GM23248 (cell line): Measurements from ENCODE around the gene KDM1A. TPM values are rescaled to one million over a fixed set of nuclear protein-coding genes. Genes with fewer than 3 reads are reported as not detected.

Experiments
- DNase-seq: peaks from one replicate; pipeline ENCODE4 v3.0.0-alpha.2; 2015
- H2AFZ ChIP-seq: fragments of 200-600 bp; sonication (generic); 2 replicates; pipeline ENCODE4 v1.6.1; 2016; ENCODE audit warnings: antibody characterized with exemption
- H3F3A ChIP-seq: fragments of 200-600 bp; sonication (generic); 2 replicates; pipeline ENCODE4 v1.6.1; 2016; ENCODE audit warnings: mild to moderate bottlenecking, antibody characterized with exemption, mixed run types; ENCODE audit not compliant: insufficient read depth
- H3K27ac ChIP-seq: fragments of 200-600 bp; sonication (generic); 2 replicates; pipeline ENCODE4 v1.5.1; 2016; ENCODE audit warnings: mild to moderate bottlenecking
- H3K27me3 ChIP-seq: fragments of 200-600 bp; sonication (generic); replicated peaks from 2 replicates; pipeline ENCODE4 v1.6.1; 2016; ENCODE audit warnings: mild to moderate bottlenecking; ENCODE audit not compliant: insufficient read depth
- H3K36me3 ChIP-seq: fragments of 200-600 bp; sonication (generic); 2 replicates; pipeline ENCODE4 v1.6.1; 2016; ENCODE audit warnings: low read depth, mild to moderate bottlenecking
- H3K4me1 ChIP-seq: fragments of 200-600 bp; sonication (generic); 2 replicates; pipeline ENCODE4 v1.6.1; 2016; ENCODE audit warnings: mild to moderate bottlenecking; ENCODE audit not compliant: insufficient read depth
- H3K4me2 ChIP-seq: fragments of 200-600 bp; sonication (generic); one replicate; pipeline ENCODE4 v1.6.1; 2016; ENCODE audit warnings: mild to moderate bottlenecking; ENCODE audit not compliant: unreplicated experiment
- H3K4me3 ChIP-seq: fragments of 200-600 bp; sonication (generic); 2 replicates; pipeline ENCODE4 v1.5.1; 2016; ENCODE audit warnings: mild to moderate bottlenecking
- H3K79me2 ChIP-seq: fragments of 200-600 bp; sonication (generic); 2 replicates; pipeline ENCODE4 v1.6.1; 2016; ENCODE audit warnings: mild to moderate bottlenecking; ENCODE audit not compliant: insufficient read depth
- H3K9ac ChIP-seq: fragments of 200-600 bp; sonication (generic); 2 replicates; pipeline ENCODE4 v1.6.1; 2016; ENCODE audit warnings: mild to moderate bottlenecking
- H3K9me2 ChIP-seq: fragments of 200-600 bp; sonication (generic); 2 replicates; pipeline ENCODE4 v1.6.1; 2016; ENCODE audit warnings: mixed run types, mild to moderate bottlenecking, moderate library complexity; ENCODE audit not compliant: insufficient read depth
- H3K9me3 ChIP-seq: fragments of 200-600 bp; sonication (generic); one replicate; pipeline ENCODE4 v1.6.1; 2017; ENCODE audit warnings: low read depth
- H4K20me1 ChIP-seq: fragments of 200-600 bp; sonication (generic); 2 replicates; pipeline ENCODE4 v1.6.0; 2016; ENCODE audit not compliant: insufficient read depth
- EZH2 ChIP-seq: fragments of 200-600 bp; sonication (generic); IDR thresholded peaks from 2 replicates; pipeline ENCODE4 v1.6.1; 2018; ENCODE audit warnings: antibody characterized with exemption, mild to moderate bottlenecking; ENCODE audit not compliant: insufficient read depth, poor library complexity, severe bottlenecking
- EZH2phosphoT487 ChIP-seq: fragments of 200-600 bp; sonication (generic); IDR thresholded peaks from 2 replicates; pipeline ENCODE4 v1.6.1; 2018; ENCODE audit warnings: antibody characterized with exemption, moderate library complexity, mild to moderate bottlenecking, low read depth; ENCODE audit not compliant: insufficient read depth
- WGBS, 2 experiments: methylation state at CpG; one replicate each; pipeline ENCODE4 v1.1.6; 2015 to 2017; ENCODE audit warnings: low lambda C conversion rate in 2 of 2, low coverage in 1 of 2; ENCODE audit errors: missing lambda C conversion rate in 2 of 2; 5-methylcytosine and 5-hydroxymethylcytosine counted together
- in situ Hi-C: fragments of 300-500 bp; cut with MboI; formaldehyde crosslinking; loops from 2 replicates; pipeline ENCODE4 v1.15.0; 2020
- polyA plus RNA-seq: library from polyadenylated mRNA; unstranded; fragments of >200 nt; fragmentation: Nextera tagmentation; extraction: Ambion mirVana; gene quantifications from 2 replicates; pipeline ENCODE4 v1.2.1, GENCODE V29; 2016
- total RNA-seq: library from RNA; depleted of rRNA; stranded (reverse); fragments of >200 nt; shearing (Covaris generic); gene quantifications from 2 replicates; pipeline ENCODE4 v1.2.3, GENCODE V29; 2014

Gene KDM1A
- total and polyA plus RNA-seq, 2 experiments from 2014 or later: 30.3 to 62.5 TPM

DNA sequence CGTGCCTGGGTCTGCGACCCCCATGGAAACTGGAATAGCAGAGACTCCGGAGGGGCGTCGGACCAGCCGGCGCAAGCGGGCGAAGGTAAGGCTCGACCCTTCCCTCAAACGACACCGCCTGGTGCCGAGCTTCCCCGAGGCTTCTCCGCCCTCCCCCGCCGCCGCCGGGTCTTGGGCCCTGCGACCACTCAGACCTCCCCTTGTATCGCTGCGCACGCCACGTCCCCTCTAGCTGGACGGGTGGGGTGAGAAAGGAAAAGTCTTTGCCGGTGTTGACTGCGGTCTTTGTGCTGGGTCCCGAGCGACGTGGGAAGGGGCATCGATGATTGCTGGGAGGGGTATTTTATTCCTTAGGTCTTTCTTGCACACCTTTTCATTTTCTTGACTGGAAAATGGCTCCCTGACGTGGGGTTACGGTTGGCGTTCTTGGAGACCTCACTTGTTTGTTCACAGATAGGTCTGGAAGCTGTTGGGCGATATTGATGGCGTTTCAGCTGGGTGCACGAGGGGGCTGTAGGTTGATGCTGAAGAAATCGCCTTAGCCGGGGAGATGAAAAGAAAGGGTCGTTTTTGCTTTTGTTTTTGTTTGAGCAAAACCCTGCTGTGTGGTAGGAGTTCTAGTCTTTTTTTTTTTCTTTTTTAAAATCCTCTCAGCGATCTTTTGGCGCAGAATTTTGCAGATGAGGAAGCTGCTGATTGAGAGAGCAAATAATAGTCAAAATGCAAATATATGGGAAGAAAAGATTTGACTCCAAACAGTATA is 776 bp downstream of the KDM1A start:
- Histone ChIP-seq H3K27ac (peak overlapping the region; percentile 78), H3K9ac (peak overlapping the region; percentile 96), H3K36me3 (no peaks in the 10 kb centered on the region), H3K79me2 (peaks cover 57% of the 10 kb centered on the region), H3K4me3 (peak overlapping the region; percentile 94), H3K4me2 (peak overlapping the region; percentile 98), H3K27me3 (no peaks in the 10 kb centered on the region), H3F3A (peaks cover 13% of the 10 kb centered on the region; the same call in 1 of the 2 replicates), H4K20me1 (no peaks in the 10 kb centered on the region), H2AFZ (peak overlapping the region; percentile 98), H3K4me1 (peaks cover 8% of the 10 kb centered on the region; the same call in 1 of the 2 replicates), H3K9me3 (no peaks in the 10 kb centered on the region), H3K9me2 (no peaks in the 10 kb centered on the region)
- WGBS, 2 experiments: 1 to 4% methylated on average over 29 to 42 of the region's 42 CpGs
- DNase-seq: peak; percentile 62
- TF ChIP-seq EZH2: no peak
- in situ Hi-C loops: no loop called here

DNA sequence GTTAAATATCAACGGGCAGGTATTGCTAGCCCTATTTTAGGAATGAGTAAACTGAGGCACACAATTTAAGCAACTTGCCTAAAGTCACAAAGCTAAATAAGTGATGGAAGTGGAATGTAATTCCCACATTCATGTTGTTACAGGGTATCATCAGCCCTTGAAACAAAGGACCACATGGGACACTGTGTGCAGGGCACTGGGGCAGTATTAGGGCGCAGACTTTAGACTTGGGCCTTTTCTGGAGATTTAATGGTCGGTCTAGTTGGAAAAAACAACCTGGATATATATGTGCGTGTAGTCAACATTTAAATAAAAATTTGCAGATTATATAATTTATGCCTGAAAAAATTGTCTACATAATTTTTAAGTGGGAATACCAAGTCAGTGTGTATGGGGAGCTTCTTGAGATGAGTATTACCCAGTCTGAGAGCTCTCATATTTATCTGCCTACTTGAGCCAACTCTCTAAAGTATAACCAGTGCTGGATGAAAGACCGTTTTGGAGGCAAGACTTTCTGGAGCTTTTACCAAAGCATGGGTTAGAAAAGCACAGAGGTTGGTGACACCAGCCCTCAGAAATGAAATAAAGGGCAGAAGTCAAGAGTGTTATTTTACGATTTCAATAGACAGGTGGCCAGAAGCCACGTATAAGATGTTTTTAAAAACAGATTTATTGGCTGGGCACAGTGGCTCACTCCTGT is 1.6 kb downstream of the KDM1A start:
- peaks cover 13% of the 10 kb centered on the region; the same call in 1 of the 2 replicates for H3F3A ChIP-seq
- no peaks in the 10 kb centered on the region for H4K20me1 ChIP-seq
- H3K36me3 ChIP-seq: no peaks in the 10 kb centered on the region
- DNase-seq: peak; percentile 49
- H2AFZ ChIP-seq: peak overlapping the region; percentile 98
- peaks cover 65% of the 10 kb centered on the region for H3K79me2 ChIP-seq
- 25 to 27% methylated on average over 7 of the region's 7 CpGs for WGBS, 2 experiments
- peak overlapping the region; percentile 94 for H3K4me3 ChIP-seq
- H3K27me3 ChIP-seq: no peaks in the 10 kb centered on the region
- no peaks in the 10 kb centered on the region for H3K9me2 ChIP-seq
- peaks cover 8% of the 10 kb centered on the region; the same call in 1 of the 2 replicates for H3K4me1 ChIP-seq
- H3K9me3 ChIP-seq: no peaks in the 10 kb centered on the region
- H3K27ac ChIP-seq: peak overlapping the region; percentile 78
- peak overlapping the region; percentile 96 for H3K9ac ChIP-seq
- no peak for TF ChIP-seq EZH2
- no peak for TF ChIP-seq EZH2phosphoT487
- peak overlapping the region; percentile 98 for H3K4me2 ChIP-seq
- in situ Hi-C loops: no loop called here

DNA sequence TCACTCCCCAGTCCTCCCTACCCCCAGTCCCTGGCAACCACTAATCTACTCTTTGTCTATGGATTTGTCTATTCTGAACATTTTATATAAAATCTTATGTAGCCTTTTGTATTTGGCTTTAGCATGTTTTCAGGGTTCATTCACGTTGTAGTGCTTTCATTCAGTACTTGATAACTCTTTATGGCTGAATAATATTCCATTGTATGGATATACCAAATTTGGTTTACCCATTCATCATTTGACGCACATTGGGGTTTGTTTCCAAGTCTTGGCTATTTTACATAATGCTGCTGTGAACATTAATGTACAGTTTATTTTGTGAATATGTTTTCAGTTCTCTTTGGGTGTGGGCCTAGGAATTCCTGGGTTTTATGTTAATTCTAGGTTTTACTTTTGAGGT is 2.6 kb downstream of the KDM1A start:
- Histone ChIP-seq H3K9ac (no peak overlapping the region), H3F3A (peaks cover 13% of the 10 kb centered on the region; the same call in 1 of the 2 replicates), H3K4me1 (peaks cover 8% of the 10 kb centered on the region; the same call in 1 of the 2 replicates), H3K9me3 (no peaks in the 10 kb centered on the region), H3K79me2 (peaks cover 75% of the 10 kb centered on the region), H2AFZ (no peak overlapping the region), H3K4me3 (no peak overlapping the region), H3K36me3 (no peaks in the 10 kb centered on the region), H3K4me2 (no peak overlapping the region), H3K27me3 (no peaks in the 10 kb centered on the region), H3K27ac (no peak overlapping the region), H3K9me2 (no peaks in the 10 kb centered on the region), H4K20me1 (no peaks in the 10 kb centered on the region)
- TF ChIP-seq EZH2phosphoT487: no peak
- TF ChIP-seq EZH2: no peak
- in situ Hi-C loops: no loop called here
- WGBS, 2 experiments: 92 to 97% methylated on average over 2 of the region's 2 CpGs
- no peak for DNase-seq

GRCh38 chr1:23023174-23023845 is 4.0 kb downstream of the KDM1A start:
- TF ChIP-seq EZH2phosphoT487: no peak
- no peak for TF ChIP-seq EZH2
- 93 to 94% methylated on average over 5 of the region's 5 CpGs for WGBS, 2 experiments

More at GRCh38 chr1:23023174-23023845, 4.0 kb downstream of the KDM1A start:
- Histone ChIP-seq H2AFZ (no peak overlapping the region), H4K20me1 (0 out of 2 replicates have a peak, but pooled peaks cover 3% of the 10 kb centered on the region), H3K27ac (no peak overlapping the region), H3K4me2 (no peak overlapping the region), H3K4me3 (no peak overlapping the region), H3K36me3 (no peaks in the 10 kb centered on the region), H3K4me1 (peaks cover 6% of the 10 kb centered on the region; the same call in 1 of the 2 replicates), H3K9me2 (no peaks in the 10 kb centered on the region), H3F3A (peaks cover 9% of the 10 kb centered on the region; the same call in 1 of the 2 replicates), H3K9ac (no peak overlapping the region), H3K9me3 (no peaks in the 10 kb centered on the region), H3K79me2 (peaks cover 90% of the 10 kb centered on the region), H3K27me3 (no peaks in the 10 kb centered on the region)
- no peak for DNase-seq
- in situ Hi-C loops: no loop called here
